ENCODE results near the gene TMEM150A. TPM values are rescaled to one million over a fixed set of nuclear protein-coding genes. Genes with fewer than 3 reads are reported as not detected.

The TMEM150A gene
- polyA plus RNA-seq, 1 donor from 2014 or later = 8.4 TPM

DNA sequence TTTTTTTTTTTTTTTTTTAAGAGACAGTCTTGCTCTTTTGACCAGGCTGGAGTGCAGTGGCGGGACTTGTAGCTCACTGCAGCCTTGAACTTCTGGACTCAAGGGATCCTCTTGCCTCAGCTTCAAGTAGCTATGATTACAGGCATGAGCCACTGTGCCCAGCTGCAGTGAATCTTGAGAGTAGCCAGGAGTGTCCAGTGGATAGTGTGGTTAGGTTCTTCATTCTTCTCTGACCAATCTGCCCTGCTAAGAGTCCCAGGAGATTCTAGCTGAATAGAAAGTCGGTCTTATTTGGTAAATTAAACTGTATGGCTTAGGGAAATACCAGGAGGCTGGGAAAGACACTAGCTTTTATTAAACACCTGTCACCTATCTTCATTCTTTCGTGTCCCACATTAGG is 28.8 kb upstream of the TMEM150A start:
- Histone ChIP-seq H3K9ac (ENCODE audit: low read length) (no peak overlapping the region), H3K4me3 (ENCODE audit: low read length) (no peak overlapping the region), H3K27me3 (ENCODE audit: insufficient read depth, low read depth, low read length) (no peaks in the 10 kb centered on the region), H3K79me2 (replicated peaks; ENCODE audit: insufficient read depth, low read length) (no peaks in the 10 kb centered on the region), H3K9me2 (ENCODE audit: insufficient read depth, low read length) (no peaks in the 10 kb centered on the region), H3K4me2 (ENCODE audit: low read length) (no peak overlapping the region), H3K9me3 (ENCODE audit: low read length) (no peaks in the 10 kb centered on the region), H2AFZ (ENCODE audit: low read depth, low read length) (no peak overlapping the region), H4K20me1 (ENCODE audit: insufficient read depth) (peaks cover 3% of the 10 kb centered on the region), H3F3A (ENCODE audit: insufficient read depth, low read length, poor library complexity, severe bottlenecking) (no peaks in the 10 kb centered on the region), H3K36me3 (ENCODE audit: insufficient read depth, low read length) (no peaks in the 10 kb centered on the region), H3K27ac (ENCODE audit: low read length) (no peak overlapping the region)
- no peak for TF ChIP-seq SMC3 (conservative IDR thresholded peaks at IDR 0.05; ENCODE audit: poor library complexity)
- no peak for TF ChIP-seq EZH2 (IDR thresholded peaks at IDR 0.05; ENCODE audit: borderline replicate concordance, insufficient read depth, low read length, poor library complexity, severe bottlenecking)
- TF ChIP-seq TAF1 (IDR thresholded peaks at IDR 0.05; ENCODE audit: low read depth) = no peak
- no peak for TF ChIP-seq RAD21 (conservative IDR thresholded peaks at IDR 0.05)
- TF ChIP-seq, protein P1, sequence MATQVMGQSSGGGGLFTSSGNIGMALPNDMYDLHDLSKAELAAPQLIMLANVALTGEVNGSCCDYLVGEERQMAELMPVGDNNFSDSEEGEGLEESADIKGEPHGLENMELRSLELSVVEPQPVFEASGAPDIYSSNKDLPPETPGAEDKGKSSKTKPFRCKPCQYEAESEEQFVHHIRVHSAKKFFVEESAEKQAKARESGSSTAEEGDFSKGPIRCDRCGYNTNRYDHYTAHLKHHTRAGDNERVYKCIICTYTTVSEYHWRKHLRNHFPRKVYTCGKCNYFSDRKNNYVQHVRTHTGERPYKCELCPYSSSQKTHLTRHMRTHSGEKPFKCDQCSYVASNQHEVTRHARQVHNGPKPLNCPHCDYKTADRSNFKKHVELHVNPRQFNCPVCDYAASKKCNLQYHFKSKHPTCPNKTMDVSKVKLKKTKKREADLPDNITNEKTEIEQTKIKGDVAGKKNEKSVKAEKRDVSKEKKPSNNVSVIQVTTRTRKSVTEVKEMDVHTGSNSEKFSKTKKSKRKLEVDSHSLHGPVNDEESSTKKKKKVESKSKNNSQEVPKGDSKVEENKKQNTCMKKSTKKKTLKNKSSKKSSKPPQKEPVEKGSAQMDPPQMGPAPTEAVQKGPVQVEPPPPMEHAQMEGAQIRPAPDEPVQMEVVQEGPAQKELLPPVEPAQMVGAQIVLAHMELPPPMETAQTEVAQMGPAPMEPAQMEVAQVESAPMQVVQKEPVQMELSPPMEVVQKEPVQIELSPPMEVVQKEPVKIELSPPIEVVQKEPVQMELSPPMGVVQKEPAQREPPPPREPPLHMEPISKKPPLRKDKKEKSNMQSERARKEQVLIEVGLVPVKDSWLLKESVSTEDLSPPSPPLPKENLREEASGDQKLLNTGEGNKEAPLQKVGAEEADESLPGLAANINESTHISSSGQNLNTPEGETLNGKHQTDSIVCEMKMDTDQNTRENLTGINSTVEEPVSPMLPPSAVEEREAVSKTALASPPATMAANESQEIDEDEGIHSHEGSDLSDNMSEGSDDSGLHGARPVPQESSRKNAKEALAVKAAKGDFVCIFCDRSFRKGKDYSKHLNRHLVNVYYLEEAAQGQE (IDR thresholded peaks at IDR 0.05; ENCODE audit: borderline replicate concordance) = no peak
- no peak for TF ChIP-seq EP300 (conservative IDR thresholded peaks at IDR 0.05; ENCODE audit: poor library complexity, severe bottlenecking)
- TF ChIP-seq MXI1 (conservative IDR thresholded peaks at IDR 0.05; ENCODE audit: poor library complexity, severe bottlenecking) = no peak

DNA sequence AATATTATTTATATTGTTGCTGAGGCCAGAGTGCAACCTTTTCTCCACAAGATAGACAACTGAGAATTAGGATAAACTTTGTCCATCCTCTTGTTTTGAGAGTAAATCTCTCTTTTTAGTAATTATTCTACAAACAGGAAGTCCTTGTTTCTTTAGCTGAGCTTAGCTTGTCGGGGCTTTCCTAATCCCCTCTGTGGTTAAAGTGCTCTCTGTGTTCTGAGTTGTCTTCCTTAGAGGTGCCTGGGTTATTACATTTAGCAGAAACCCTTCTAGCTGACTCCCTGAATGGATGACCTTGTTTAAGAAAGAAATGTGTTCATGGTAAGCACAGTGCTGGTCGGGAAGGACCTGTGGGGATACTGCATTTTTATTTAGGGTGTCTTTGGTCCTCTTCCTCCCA is 26.2 kb upstream of the TMEM150A start:
- Histone ChIP-seq H3K36me3 (ENCODE audit: insufficient read depth, low read length) (no peaks in the 10 kb centered on the region), H3K4me3 (ENCODE audit: low read length) (no peak overlapping the region)

More for the DNA sequence above, 26.2 kb upstream of the TMEM150A start:
- TF ChIP-seq RAD21 (conservative IDR thresholded peaks at IDR 0.05) = no peak
- no peak for TF ChIP-seq TAF1 (IDR thresholded peaks at IDR 0.05; ENCODE audit: low read depth)
- no peak for TF ChIP-seq POLR2AphosphoS5 (IDR thresholded peaks at IDR 0.05)
- TF ChIP-seq, protein P1 (IDR thresholded peaks at IDR 0.05; ENCODE audit: borderline replicate concordance) = no peak
- no peak for TF ChIP-seq MXI1 (conservative IDR thresholded peaks at IDR 0.05; ENCODE audit: poor library complexity, severe bottlenecking)
- no peak for TF ChIP-seq EP300 (conservative IDR thresholded peaks at IDR 0.05; ENCODE audit: poor library complexity, severe bottlenecking)
- TF ChIP-seq SMC3 (conservative IDR thresholded peaks at IDR 0.05; ENCODE audit: poor library complexity) = no peak
- H3K79me2 ChIP-seq (replicated peaks; ENCODE audit: insufficient read depth, low read length) = no peaks in the 10 kb centered on the region
- H3K27me3 ChIP-seq (ENCODE audit: insufficient read depth, low read depth, low read length) = no peaks in the 10 kb centered on the region
- H4K20me1 ChIP-seq (ENCODE audit: insufficient read depth) = no peaks in the 10 kb centered on the region
- H3K9me3 ChIP-seq (ENCODE audit: low read length) = no peaks in the 10 kb centered on the region
- H3F3A ChIP-seq (ENCODE audit: insufficient read depth, low read length, poor library complexity, severe bottlenecking) = no peaks in the 10 kb centered on the region
- no peak overlapping the region for H2AFZ ChIP-seq (ENCODE audit: low read depth, low read length)
- no peak overlapping the region for H3K27ac ChIP-seq (ENCODE audit: low read length)
- no peaks in the 10 kb centered on the region for H3K9me2 ChIP-seq (ENCODE audit: insufficient read depth, low read length)
- H3K9ac ChIP-seq (ENCODE audit: low read length) = no peak overlapping the region
- H3K4me2 ChIP-seq (ENCODE audit: low read length) = no peak overlapping the region
